Keratinocyte (primary cell): Measurements from ENCODE around the gene MYO7B.

Source experiments
- CTCF ChIP-seq, 3 experiments: IDR thresholded peaks in 1 of 3; conservative IDR thresholded peaks in 1 of 3; optimal IDR thresholded peaks in 1 of 3; 2 replicates in 2 of 3; 3 replicates in 1 of 3; pipeline versions ENCODE3 to v1.5.1; 2011; ENCODE audit warnings: low read length in 3 of 3, mild to moderate bottlenecking in 3 of 3, moderate library complexity in 2 of 3, control low read depth in 1 of 3, inconsistent platforms in 1 of 3; ENCODE audit not compliant: insufficient read depth in 2 of 3; ENCODE audit errors: extremely low read depth in 1 of 3
- EZH2 ChIP-seq: IDR thresholded peaks from one replicate; pipeline ENCODE4 v1.6.1; 2012; ENCODE audit warnings: inconsistent platforms, mild to moderate bottlenecking, low read length, moderate library complexity

DNA sequence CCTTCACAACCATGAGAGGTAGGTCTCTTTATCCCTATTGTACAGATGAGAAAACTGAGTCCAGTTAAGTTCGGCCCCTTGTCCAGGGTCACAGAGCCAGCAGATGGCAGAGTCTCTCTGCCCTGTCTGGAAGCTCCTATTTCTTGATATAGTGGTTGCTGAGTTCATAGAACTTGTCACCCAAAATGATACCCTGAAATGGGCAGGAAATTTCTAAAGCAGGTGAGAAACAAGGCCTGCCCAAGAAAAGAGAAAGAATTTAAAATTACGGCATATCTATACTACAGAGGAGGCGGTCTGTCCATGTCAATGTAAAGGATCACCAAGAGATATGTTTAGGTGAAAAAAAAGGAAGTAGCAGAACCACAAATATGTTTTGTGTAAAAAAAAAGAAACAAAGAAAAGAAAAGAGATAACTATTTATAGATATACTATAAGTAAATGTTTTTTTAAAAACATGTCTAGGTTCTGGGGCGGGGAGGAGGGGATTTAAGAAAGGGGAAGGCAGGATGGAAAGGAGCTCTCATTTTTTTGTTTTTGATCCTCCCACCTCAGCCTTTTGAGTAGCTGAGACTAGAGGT lies 39.8 kb downstream of the MYO7B start:
- TF ChIP-seq CTCF (optimal IDR thresholded peaks at IDR 0.05 in 1 of 3, IDR thresholded peaks at IDR 0.05 in 1 of 3, conservative IDR thresholded peaks at IDR 0.05 in 1 of 3; ENCODE audit: extremely low read depth in 1 of 3, insufficient read depth in 2 of 3, low read length in 3 of 3) (no peak), EZH2 (no peak)
